Measurements from ENCODE around the gene ZNF684.

- TF ChIP-seq FOSL1 (IDR thresholded peaks at IDR 0.05; ENCODE audit: insufficient read depth, low read depth, low read length) (no peak), SUZ12 (IDR thresholded peaks at IDR 0.05; ENCODE audit: low read length) (no peak), BRCA1 (IDR thresholded peaks at IDR 0.05; ENCODE audit: low read depth, low read length) (no peak), SRF (IDR thresholded peaks at IDR 0.05; ENCODE audit: low read depth, low read length) (no peak), EZH2 (IDR thresholded peaks at IDR 0.05; ENCODE audit: low read depth, low read length, severe bottlenecking) (no peak)
- TF ChIP-seq, protein P1, sequence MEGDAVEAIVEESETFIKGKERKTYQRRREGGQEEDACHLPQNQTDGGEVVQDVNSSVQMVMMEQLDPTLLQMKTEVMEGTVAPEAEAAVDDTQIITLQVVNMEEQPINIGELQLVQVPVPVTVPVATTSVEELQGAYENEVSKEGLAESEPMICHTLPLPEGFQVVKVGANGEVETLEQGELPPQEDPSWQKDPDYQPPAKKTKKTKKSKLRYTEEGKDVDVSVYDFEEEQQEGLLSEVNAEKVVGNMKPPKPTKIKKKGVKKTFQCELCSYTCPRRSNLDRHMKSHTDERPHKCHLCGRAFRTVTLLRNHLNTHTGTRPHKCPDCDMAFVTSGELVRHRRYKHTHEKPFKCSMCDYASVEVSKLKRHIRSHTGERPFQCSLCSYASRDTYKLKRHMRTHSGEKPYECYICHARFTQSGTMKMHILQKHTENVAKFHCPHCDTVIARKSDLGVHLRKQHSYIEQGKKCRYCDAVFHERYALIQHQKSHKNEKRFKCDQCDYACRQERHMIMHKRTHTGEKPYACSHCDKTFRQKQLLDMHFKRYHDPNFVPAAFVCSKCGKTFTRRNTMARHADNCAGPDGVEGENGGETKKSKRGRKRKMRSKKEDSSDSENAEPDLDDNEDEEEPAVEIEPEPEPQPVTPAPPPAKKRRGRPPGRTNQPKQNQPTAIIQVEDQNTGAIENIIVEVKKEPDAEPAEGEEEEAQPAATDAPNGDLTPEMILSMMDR (IDR thresholded peaks at IDR 0.05; ENCODE audit: control extremely low read depth in 1 of 3, insufficient read depth in 1 of 3, low read depth in 1 of 3, low read length in 3 of 3), result no peak
These were observed 24.7 kb downstream of the ZNF684 start for GRCh38 chr1:40556121-40556520.

All from H1 (cell line).